HepG2 (cell line): ENCODE measurements around the gene GHRHR.

Experiments
- POLR2A ChIP-seq, 2 experiments: IDR thresholded peaks; 2 replicates each; pipeline ENCODE4 v1.6.1; 2011; ENCODE audit warnings: low read depth in 2 of 2, low read length in 2 of 2, mild to moderate bottlenecking in 1 of 2, moderate library complexity in 1 of 2; ENCODE audit not compliant: insufficient read depth in 1 of 2
- TF ChIP-seq, protein P1 (sequence below): sonication (generic); formaldehyde crosslinking; IDR thresholded peaks from 2 replicates; pipeline ENCODE4 v1.5.0; 2020; ENCODE audit warnings: missing genetic modification reagents, mild to moderate bottlenecking, borderline replicate concordance

DNA sequence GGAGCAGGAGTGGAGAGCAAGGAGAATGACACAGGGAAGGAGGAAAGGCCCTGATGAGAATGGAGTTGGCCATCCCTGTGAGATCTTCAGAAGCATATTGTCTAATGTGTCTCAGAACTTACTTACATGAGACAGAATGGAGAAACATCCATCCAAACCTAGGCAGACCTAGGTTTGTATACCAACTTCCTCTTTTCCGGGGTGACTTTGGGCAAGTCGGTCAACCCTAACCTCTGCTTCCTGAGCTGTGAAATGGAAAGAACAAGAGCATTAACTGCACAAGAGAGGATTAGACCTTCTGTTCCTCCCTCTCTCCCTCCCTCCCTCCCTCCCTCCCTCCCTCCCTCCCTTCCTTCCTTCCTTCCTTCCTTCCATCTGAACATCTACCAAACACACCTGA is 4.5 kb downstream of the GHRHR start:
- no peak for TF ChIP-seq POLR2A (IDR thresholded peaks at IDR 0.05; ENCODE audit: insufficient read depth in 1 of 2, low read depth in 2 of 2, low read length in 2 of 2)
- TF ChIP-seq, protein P1, sequence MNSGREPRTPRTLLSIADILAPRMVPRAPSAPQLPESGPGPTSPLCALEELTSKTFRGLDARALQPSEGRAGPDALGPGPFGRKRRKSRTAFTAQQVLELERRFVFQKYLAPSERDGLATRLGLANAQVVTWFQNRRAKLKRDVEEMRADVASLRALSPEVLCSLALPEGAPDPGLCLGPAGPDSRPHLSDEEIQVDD = no peak
